GM19324 (cell line): ENCODE data around the gene PRPH.
A peak's percentile ranks its signal among the peaks of the same experiment; 100 is the strongest.
"Not testable (repeated sequence)": the region's sequence is repeated elsewhere in the genome, so short reads cannot be mapped to it uniquely, and the experiment has no call there.

ENCODE experiments used
- ATAC-seq: cut with Tn5 transposase; IDR thresholded peaks from one replicate; pipeline ENCODE4 v1.9.1; 2021; ENCODE audit warnings: mild to moderate bottlenecking, moderate library complexity; ENCODE audit not compliant: unreplicated experiment, low FRiP score

The PRPH gene

GRCh38 chr12:49297695-49298060 lies 2.7 kb downstream of the PRPH start:
- no peak for ATAC-seq

- no peak for ATAC-seq
These were observed 3.2 kb downstream of the PRPH start for GRCh38 chr12:49298160-49298559.

DNA sequence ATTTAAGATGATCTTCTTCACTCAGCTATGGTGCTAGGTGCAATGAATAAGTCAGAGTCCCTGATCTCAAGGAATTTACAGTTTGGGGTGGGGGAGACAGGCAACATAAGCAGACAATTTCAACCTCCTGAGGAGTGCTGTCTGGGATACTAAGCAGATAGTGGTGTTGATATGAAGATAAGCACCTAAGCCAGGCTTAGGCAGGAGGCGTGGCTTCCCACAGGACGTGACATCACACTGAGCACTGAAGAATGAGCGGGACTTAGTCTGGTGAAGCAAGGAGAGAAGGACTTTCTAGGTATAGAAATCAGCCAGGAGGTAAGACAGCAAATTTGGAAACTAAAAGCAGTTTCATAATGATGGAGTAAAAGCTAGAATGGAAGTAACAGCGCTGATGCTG lies 6.8 kb downstream of the PRPH start:
- ATAC-seq, result no peak

GRCh38 chr12:49304161-49304560 lies 9.2 kb downstream of the PRPH start:
- no peak for ATAC-seq

DNA sequence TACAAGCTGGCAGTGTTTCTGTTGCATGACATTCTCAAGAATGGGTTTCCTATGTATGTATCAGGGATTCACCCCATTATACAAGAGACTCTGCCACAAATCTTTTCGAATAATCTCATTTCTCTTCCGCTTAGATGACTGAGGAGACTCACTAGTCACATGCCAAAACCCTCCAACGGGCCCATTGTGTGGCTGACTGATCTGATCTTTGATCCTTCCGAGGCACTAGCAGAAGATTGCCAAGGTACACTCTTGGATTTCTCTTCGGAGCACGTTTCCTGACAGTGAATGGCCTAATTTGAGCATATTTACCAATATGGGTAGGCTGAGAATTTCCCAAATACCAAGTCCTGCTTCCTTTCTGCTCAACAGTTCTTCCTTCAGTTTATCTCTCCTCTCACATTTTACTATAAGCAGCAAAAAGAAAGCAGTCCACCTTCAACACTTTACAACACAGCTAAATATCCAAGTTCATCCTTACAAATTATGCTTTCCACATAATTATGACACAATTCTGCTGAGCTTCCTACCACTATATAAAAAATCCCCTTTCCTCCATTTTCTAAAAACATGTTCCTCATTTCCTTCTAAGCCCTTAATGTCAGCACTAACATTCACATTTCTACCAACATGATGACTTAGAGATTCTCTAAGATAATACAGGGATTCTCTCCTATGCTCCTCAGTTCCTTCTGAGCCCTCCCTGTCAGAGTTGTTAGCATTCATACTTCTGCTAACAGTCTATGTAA lies 11.0 kb downstream of the PRPH start:
- no peak for ATAC-seq

DNA sequence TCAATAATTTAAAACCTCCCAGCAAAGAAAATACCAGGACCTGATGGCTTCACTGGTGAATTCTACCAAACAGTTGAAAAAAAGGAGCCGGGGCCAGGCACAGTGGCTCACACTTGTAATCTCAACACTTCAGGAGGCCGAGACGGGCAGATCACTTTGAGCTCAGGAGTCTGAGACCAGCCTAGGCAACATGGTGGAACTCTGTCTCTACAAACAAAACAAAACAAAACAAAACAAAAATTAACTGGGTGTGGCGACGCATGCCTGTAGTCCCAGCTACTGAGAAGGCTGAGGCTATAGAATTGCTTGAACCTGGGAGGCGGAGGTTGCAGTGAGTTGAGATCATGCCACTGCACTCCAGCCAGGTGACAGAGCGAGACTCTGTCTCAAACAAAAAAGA lies 14.4 kb downstream of the PRPH start:
- no peak for ATAC-seq

- ATAC-seq, result not testable (repeated sequence)
These were observed 15.6 kb downstream of the PRPH start for GRCh38 chr12:49310451-49311000.

GRCh38 chr12:49314811-49315210 lies 19.9 kb downstream of the PRPH start:
- no peak for ATAC-seq

- ATAC-seq, result not testable (repeated sequence)
These were observed 22.2 kb downstream of the PRPH start for GRCh38 chr12:49317118-49317517.

DNA sequence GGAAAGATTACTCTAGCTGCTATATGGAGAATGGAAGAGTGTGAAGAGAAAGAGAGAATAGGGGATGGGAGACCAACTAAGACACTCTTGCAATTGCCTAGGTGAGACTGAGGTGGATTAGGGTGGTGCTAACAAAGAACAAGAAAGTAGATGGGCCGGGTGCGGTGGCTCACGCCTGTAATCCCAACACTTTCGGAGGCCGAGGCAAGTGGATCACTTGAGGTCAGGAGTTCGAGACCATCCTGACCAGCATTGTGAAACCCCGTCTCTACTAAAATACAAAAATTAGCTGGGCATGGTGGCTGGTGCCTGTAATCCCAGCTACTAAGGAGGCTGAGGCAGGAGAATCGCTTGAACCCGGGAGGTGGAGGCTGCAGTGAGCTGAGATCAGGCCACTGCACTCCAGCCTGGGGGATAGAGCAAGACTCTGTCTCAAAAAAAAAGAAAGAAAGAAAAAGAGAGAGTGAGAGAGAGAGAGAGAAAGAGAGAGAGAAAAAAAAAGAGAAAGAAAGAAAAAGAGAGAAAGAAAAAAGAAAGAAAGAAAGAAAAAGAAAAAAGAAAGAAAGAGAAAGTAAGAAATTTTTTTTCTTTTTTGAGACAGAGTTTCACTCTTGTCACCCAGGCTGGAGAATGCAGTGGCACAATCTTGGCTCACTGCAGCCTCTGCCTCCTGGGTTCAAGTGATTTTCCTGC lies 25.6 kb downstream of the PRPH start:
- ATAC-seq, result not testable (repeated sequence)

GRCh38 chr12:49322367-49322707 lies 27.4 kb downstream of the PRPH start:
- no peak for ATAC-seq

DNA sequence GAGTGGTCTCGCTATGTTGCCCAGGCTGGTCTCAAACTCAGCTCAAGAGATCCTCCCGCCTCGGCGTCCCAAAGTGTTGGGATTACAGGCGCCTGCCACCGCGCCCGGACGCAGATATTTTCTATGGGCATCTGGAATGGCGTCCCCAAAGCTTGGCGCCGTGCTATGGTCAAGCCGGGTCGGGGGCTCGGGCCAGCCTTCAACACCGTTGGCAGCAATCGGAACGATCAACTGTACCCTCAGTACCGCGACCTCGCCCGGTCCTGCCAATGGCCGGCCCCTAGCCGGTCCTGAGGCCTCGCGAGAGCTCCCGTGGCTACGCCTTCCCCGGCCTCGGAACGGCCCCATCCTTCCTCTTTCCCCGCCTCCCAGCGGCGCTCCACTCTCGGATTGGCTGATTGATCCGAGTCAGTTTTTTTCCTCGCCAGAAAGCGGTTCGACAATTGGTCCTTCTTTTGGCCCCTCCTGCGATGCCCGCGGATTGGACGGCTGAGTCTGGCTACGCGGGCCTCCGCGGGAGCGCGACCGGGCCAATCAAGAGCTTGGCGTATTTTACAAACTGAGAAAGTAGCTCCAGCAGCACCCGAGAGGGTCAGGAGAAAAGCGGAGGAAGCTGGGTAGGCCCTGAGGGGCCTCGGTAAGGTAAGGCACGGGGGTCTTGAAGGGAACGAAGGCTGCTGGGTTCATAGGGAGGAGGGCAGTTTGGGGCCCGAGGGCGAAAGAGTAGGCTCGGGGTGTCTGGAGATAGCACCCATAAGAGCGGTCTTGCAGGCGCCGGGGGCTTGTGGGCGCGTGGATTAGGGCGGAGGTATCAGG lies 28.0 kb downstream of the PRPH start, which contains the start of gene TROAP:
TSS of gene TROAP (plus strand) at position 548 of the 816 bp plus-strand sequence. CDS start 354 bp downstream, outside the sequence.
- peak; percentile 98 for ATAC-seq

DNA sequence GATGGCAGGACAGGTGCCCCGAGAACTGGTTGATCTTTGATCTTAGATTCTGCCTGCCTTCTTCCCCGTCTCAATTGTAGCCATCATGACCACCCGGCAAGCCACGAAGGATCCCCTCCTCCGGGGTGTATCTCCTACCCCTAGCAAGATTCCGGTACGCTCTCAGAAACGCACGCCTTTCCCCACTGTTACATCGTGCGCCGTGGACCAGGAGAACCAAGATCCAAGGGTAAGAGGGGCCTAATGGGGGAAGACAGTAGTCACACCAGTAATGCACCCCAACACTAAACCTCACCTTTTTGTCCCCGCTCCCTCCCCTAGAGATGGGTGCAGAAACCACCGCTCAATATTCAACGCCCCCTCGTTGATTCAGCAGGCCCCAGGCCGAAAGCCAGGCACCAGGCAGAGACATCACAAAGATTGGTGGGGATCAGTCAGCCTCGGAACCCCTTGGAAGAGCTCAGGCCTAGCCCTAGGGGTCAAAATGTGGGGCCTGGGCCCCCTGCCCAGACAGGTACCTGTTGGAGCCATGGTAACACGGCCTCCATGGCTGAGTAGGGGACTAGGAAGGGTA lies 28.7 kb downstream of the PRPH start:
- no peak for ATAC-seq

GRCh38 chr12:49325606-49326005 lies 30.7 kb downstream of the PRPH start:
- ATAC-seq, result no peak

- ATAC-seq, result no peak
These were observed 32.4 kb downstream of the PRPH start for GRCh38 chr12:49327368-49327767.

DNA sequence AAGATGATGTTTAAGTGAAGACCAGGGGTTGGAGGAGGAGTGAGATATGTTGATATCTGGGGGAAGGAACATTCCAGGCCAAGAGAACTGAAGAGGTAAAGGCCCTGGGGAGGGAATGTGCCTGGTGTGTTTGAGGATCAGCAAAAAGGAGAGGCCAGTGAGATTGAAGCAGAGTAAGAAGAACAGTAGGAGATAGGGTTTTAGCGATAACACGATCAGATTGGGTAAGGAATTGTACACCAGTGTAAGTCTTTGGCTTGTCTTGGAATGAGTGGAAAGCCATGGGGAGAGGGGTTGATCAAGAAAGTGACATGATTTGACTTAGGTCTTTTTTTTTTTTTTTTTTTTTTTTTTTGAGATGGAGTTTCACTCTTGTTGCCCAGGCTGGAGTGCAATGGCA lies 32.9 kb downstream of the PRPH start:
- no peak for ATAC-seq

- no peak for ATAC-seq
These were observed 33.9 kb downstream of the PRPH start for GRCh38 chr12:49328816-49329215.

DNA sequence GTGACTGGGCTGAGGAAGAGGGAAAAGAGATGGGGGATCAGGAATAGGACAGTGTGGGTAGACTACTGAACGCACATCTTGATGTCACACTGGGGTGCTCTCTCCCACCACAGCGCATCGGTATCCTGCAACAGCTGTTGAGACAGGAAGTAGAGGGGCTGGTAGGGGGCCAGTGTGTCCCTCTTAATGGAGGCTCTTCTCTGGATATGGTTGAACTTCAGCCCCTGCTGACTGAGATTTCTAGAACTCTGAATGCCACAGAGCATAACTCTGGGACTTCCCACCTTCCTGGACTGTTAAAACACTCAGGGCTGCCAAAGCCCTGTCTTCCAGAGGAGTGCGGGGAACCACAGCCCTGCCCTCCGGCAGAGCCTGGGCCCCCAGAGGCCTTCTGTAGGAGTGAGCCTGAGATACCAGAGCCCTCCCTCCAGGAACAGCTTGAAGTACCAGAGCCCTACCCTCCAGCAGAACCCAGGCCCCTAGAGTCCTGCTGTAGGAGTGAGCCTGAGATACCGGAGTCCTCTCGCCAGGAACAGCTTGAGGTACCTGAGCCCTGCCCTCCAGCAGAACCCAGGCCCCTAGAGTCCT lies 35.2 kb downstream of the PRPH start:
- ATAC-seq, result no peak

DNA sequence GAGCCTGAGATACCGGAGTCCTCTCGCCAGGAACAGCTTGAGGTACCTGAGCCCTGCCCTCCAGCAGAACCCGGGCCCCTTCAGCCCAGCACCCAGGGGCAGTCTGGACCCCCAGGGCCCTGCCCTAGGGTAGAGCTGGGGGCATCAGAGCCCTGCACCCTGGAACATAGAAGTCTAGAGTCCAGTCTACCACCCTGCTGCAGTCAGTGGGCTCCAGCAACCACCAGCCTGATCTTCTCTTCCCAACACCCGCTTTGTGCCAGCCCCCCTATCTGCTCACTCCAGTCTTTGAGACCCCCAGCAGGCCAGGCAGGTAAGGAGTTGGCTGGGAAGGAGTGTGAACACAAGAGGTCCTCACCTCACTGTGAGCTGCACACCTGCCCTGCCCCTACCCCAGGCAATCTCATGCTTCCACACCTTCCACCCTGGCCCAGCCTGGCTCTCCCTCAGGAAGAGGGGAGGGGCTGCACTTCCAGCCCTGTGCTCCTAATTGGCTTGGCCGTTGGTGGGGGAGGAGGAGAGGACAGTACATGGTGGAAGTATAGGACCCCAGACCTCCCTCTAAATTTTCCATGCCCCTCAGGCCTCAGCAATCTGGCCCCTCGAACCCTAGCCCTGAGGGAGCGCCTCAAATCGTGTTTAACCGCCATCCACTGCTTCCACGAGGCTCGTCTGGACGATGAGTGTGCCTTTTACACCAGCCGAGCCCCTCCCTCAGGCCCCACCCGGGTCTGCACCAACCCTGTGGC lies 35.9 kb downstream of the PRPH start:
- no peak for ATAC-seq
